Measurements from ENCODE around the gene MPND.
A peak's percentile ranks its signal among the peaks of the same experiment; 100 is the strongest.
"Not testable (repeated sequence)": the region's sequence is repeated elsewhere in the genome, so short reads cannot be mapped to it uniquely, and the experiment has no call there.

Gene MPND

DNA sequence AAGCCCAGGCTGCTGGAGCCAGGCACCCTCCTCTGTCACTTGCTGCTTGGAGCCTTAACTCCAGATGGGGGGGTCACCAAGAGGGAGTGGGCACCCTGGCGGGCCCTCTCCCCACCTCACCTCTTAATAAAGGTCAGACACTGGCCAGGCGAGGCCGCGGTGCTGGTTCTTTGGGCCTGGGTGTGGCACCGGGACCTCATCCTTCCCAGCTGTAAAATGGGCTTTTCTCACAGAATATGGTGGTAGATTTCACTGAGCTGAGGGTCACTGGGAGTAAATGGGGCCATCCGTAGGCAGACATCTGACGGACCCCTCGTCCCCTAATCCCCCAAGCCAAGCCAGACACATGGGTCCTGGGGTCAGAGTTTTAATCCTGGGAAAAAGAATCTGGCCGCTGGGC is 19.7 kb upstream of the MPND start:
- Histone ChIP-seq H3K27me3 (ENCODE audit: insufficient read depth, low read length) (no peaks in the 10 kb centered on the region), H3K9me3 (ENCODE audit: insufficient read depth, low read depth, low read length) (peaks cover 20% of the 10 kb centered on the region), H3K27ac (ENCODE audit: low read length) (no peak overlapping the region), H3K4me3 (ENCODE audit: low read length) (no peak overlapping the region), H3K4me1 (ENCODE audit: insufficient read depth, low read length) (0 out of 2 replicates have a peak, but pooled peaks cover 2% of the 10 kb centered on the region), H3K9ac (ENCODE audit: low read depth, low read length) (no peak overlapping the region), H3K36me3 (ENCODE audit: insufficient read depth, low read depth, low read length) (peaks cover 5% of the 10 kb centered on the region; the same call in 1 of the 2 replicates)

- Histone ChIP-seq H3K9me3 (ENCODE audit: insufficient read depth, low read depth, low read length) (peaks cover 15% of the 10 kb centered on the region), H3K27me3 (ENCODE audit: insufficient read depth, low read length) (no peaks in the 10 kb centered on the region), H3K9ac (ENCODE audit: low read depth, low read length) (no peak overlapping the region), H3K36me3 (ENCODE audit: insufficient read depth, low read depth, low read length) (no peaks in the 10 kb centered on the region), H3K27ac (ENCODE audit: low read length) (no peak overlapping the region), H3K4me3 (ENCODE audit: low read length) (no peak overlapping the region), H3K4me1 (ENCODE audit: insufficient read depth, low read length) (0 out of 2 replicates have a peak, but pooled peaks cover 2% of the 10 kb centered on the region)
Measured at GRCh38 chr19:4324228-4324627, 19.1 kb upstream of the MPND start.

DNA sequence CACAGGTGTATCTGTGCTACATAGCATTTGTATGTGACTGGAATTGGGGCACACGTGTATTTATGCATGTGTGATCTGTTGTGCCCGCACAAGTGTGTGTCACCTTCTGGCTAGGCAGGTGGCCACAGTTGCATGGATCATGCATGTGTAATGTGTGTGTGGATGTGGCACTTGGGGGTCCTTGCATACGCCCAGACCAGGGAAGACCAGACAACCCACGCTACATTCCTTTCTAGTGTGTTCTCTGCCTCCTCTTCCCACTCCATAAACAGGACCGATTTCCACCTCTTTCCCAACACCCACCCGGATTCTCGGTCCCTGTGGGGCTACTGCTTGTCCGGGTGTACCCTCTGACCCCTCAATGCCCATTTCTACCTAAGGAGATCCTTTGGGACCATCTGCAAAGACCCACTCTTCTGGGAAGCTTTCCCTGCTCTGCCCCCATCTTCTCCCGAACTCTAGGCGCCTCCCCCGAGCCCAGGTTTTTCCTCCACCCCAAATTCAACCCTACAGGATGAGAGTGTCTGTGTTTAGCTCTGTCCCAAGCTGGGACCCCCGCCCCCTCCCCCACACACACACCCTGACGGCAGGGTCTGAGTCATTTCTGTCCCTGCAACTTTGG is 17.0 kb upstream of the MPND start:
- Histone ChIP-seq H3K4me1 (ENCODE audit: insufficient read depth, low read length) (0 out of 2 replicates have a peak, but pooled peaks cover 2% of the 10 kb centered on the region), H3K9me3 (ENCODE audit: insufficient read depth, low read depth, low read length) (no peaks in the 10 kb centered on the region), H3K9ac (ENCODE audit: low read depth, low read length) (no peak overlapping the region), H3K27me3 (ENCODE audit: insufficient read depth, low read length) (no peaks in the 10 kb centered on the region), H3K36me3 (ENCODE audit: insufficient read depth, low read depth, low read length) (no peaks in the 10 kb centered on the region), H3K27ac (ENCODE audit: low read length) (no peak overlapping the region), H3K4me3 (ENCODE audit: low read length) (peak overlapping the region; percentile 61; the same call in 1 of the 2 replicates)

DNA sequence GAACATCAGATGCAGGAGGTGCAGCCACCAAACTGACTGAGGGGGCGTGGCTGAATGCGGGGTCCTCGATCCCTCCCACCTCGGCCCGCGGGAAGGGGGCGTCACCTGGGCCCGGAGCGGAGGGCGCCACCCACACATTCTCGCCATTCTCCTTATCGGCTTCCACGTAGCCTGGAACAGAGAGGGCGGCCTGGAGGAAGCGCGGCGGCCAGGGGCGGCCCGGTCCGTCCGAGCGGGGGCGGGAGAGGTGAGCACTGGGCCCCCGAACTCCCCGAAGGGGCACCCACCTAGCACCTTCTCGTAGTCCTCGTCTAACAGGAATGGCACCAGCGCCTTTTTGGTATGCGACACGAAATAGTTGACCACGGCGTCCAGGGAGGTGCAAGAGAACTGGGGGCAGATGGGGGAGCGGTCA is 16.5 kb upstream of the MPND start:
- Histone ChIP-seq H3K4me3 (ENCODE audit: low read length) (peak overlapping the region; percentile 61), H3K36me3 (ENCODE audit: insufficient read depth, low read depth, low read length) (no peaks in the 10 kb centered on the region), H3K27ac (ENCODE audit: low read length) (no peak overlapping the region), H3K9me3 (ENCODE audit: insufficient read depth, low read depth, low read length) (no peaks in the 10 kb centered on the region), H3K27me3 (ENCODE audit: insufficient read depth, low read length) (no peaks in the 10 kb centered on the region), H3K9ac (ENCODE audit: low read depth, low read length) (peak overlapping the region; percentile 55; the same call in 1 of the 2 replicates), H3K4me1 (ENCODE audit: insufficient read depth, low read length) (0 out of 2 replicates have a peak, but pooled peaks cover 2% of the 10 kb centered on the region)

DNA sequence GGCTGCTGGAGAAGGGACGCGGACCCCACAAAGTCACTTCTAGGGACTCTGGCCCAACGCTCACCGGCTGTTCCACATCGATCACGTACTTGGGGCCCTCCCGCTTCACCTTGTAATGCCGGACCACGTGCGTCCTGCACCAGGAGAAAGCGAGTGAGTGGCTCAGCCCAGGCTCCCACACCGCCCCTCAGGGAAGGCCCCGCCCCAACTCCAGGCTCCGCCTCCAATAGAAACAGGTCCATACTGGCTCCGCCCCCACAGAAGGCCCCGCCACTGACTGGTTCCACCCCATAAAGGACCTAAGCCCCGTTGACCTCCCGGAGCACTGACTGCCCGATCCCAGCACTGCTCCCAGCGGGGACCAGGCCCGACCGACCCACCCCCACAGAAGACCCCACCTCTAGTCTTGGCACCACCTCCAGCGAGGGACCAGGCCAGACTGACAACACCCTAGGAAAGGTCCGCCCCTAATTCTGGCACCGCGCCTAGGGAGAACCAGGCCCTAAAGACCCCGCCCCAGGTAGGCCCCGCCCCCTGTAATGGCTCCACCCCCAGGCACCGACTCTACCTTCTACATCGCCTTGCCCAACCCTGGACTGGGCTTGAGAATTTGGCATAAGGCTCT is 16.0 kb upstream of the MPND start:
- peak overlapping the region; percentile 61 for H3K4me3 ChIP-seq (ENCODE audit: low read length)
- no peak overlapping the region for H3K27ac ChIP-seq (ENCODE audit: low read length)
- H3K9me3 ChIP-seq (ENCODE audit: insufficient read depth, low read depth, low read length) = no peaks in the 10 kb centered on the region

DNA sequence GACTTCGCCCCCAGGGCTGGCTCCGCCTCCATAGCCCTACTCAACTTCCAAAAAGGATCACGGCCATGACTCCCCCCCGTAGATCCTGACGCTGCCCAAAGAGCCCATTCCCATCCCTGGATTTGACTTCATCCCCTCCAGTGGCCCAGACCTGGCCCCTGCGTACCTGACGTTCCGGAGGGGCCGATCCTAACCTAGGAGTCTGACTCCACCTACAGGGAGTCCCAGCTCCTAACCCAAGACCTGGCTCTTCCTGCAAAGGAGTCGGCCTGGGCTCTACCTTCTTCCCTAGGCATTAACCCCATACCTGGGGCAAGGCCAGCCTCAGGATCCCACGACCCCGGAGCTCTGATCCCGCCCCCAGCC is 15.5 kb upstream of the MPND start:
- Histone ChIP-seq H3K36me3 (ENCODE audit: insufficient read depth, low read depth, low read length) (no peaks in the 10 kb centered on the region), H3K27me3 (ENCODE audit: insufficient read depth, low read length) (no peaks in the 10 kb centered on the region), H3K27ac (ENCODE audit: low read length) (no peak overlapping the region), H3K4me1 (ENCODE audit: insufficient read depth, low read length) (0 out of 2 replicates have a peak, but pooled peaks cover 2% of the 10 kb centered on the region), H3K9me3 (ENCODE audit: insufficient read depth, low read depth, low read length) (no peaks in the 10 kb centered on the region), H3K9ac (ENCODE audit: low read depth, low read length) (no peak overlapping the region), H3K4me3 (ENCODE audit: low read length) (peak overlapping the region; percentile 58)

More for the DNA sequence above, 16.0 kb upstream of the MPND start:
- peak overlapping the region; percentile 55; the same call in 1 of the 2 replicates for H3K9ac ChIP-seq (ENCODE audit: low read depth, low read length)
- no peaks in the 10 kb centered on the region for H3K36me3 ChIP-seq (ENCODE audit: insufficient read depth, low read depth, low read length)
- H3K4me1 ChIP-seq (ENCODE audit: insufficient read depth, low read length) = 0 out of 2 replicates have a peak, but pooled peaks cover 2% of the 10 kb centered on the region
- no peaks in the 10 kb centered on the region for H3K27me3 ChIP-seq (ENCODE audit: insufficient read depth, low read length)

DNA sequence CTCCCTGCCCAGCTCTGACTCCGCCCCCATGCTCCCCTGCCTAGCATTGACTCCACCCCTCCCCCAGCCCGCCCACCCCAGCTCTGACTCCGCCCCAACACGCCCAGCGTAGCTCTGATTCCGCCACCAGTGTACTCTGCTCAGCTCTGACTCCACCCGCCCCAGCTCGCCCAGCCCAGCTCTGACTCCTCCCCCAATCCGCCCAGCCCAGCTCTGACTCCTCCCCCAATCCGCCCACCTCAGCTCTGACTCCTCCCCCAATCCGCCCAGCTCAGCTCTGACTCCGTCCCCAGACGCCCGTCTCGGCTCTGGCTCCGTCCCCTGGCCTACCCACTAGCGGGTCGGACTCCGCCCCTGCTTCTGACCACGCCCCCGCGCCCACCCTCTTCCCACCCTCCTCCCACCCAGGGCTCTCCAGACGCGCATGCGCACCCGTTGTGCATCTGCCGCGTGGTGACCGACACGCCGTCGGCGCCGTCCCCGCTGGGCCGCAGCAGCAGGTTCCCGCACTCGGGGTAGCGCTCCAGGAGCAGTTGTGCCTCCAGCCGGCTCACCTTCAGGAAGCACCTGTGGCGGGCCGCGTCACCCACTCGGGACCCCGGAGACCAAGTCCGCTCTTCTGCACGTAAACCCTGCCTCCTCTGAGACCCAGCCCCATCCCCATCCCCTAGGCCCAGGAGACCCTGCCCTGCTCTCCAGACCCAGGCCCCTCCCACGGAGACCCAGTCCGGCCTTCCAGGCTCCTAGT is 14.9 kb upstream of the MPND start:
- Histone ChIP-seq H3K27me3 (ENCODE audit: insufficient read depth, low read length) (no peaks in the 10 kb centered on the region), H3K27ac (ENCODE audit: low read length) (no peak overlapping the region), H3K4me3 (ENCODE audit: low read length) (peak overlapping the region; percentile 87), H3K9me3 (ENCODE audit: insufficient read depth, low read depth, low read length) (no peaks in the 10 kb centered on the region), H3K9ac (ENCODE audit: low read depth, low read length) (peak overlapping the region; percentile 72; the same call in 1 of the 2 replicates), H3K4me1 (ENCODE audit: insufficient read depth, low read length) (0 out of 2 replicates have a peak, but pooled peaks cover 2% of the 10 kb centered on the region), H3K36me3 (ENCODE audit: insufficient read depth, low read depth, low read length) (no peaks in the 10 kb centered on the region)

GRCh38 chr19:4328991-4329681 is 14.2 kb upstream of the MPND start:
- Histone ChIP-seq H3K4me3 (ENCODE audit: low read length) (peak overlapping the region; percentile 87), H3K9ac (ENCODE audit: low read depth, low read length) (peak overlapping the region; percentile 72; the same call in 1 of the 2 replicates)
- not testable (repeated sequence) for H3K4me1 ChIP-seq (ENCODE audit: insufficient read depth, low read length); H3K27ac ChIP-seq (ENCODE audit: low read length); H3K9me3 ChIP-seq (ENCODE audit: insufficient read depth, low read depth, low read length); H3K36me3 ChIP-seq (ENCODE audit: insufficient read depth, low read depth, low read length); H3K27me3 ChIP-seq (ENCODE audit: insufficient read depth, low read length)

DNA sequence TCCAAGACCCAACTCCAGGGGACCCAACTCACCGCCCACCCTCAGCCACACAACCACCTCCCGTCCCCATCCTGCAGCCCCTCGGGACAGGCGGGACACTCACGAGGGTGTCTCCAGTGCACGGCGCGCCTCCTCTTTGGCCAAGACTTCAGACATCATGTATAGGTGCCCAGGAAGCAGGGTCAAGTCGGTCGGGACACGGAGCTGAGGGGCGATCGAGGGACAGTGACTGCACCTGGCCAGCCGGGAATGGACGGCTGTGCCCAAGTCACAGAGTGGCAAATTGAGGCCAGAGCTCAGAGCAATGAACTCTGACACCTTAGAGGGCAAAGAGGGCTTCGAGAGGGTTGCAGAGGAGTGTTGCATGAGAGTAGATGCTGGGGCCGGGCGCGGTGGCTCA is 13.5 kb upstream of the MPND start:
- Histone ChIP-seq H3K9me3 (ENCODE audit: insufficient read depth, low read depth, low read length) (no peaks in the 10 kb centered on the region), H3K27ac (ENCODE audit: low read length) (no peak overlapping the region), H3K4me1 (ENCODE audit: insufficient read depth, low read length) (0 out of 2 replicates have a peak, but pooled peaks cover 2% of the 10 kb centered on the region), H3K9ac (ENCODE audit: low read depth, low read length) (no peak overlapping the region), H3K4me3 (ENCODE audit: low read length) (no peak overlapping the region), H3K36me3 (ENCODE audit: insufficient read depth, low read depth, low read length) (no peaks in the 10 kb centered on the region), H3K27me3 (ENCODE audit: insufficient read depth, low read length) (no peaks in the 10 kb centered on the region)

GRCh38 chr19:4334929-4335570 is 8.3 kb upstream of the MPND start:
- Histone ChIP-seq H3K4me1 (ENCODE audit: insufficient read depth, low read length) (no peaks in the 10 kb centered on the region), H3K27me3 (ENCODE audit: insufficient read depth, low read length) (no peaks in the 10 kb centered on the region)

DNA sequence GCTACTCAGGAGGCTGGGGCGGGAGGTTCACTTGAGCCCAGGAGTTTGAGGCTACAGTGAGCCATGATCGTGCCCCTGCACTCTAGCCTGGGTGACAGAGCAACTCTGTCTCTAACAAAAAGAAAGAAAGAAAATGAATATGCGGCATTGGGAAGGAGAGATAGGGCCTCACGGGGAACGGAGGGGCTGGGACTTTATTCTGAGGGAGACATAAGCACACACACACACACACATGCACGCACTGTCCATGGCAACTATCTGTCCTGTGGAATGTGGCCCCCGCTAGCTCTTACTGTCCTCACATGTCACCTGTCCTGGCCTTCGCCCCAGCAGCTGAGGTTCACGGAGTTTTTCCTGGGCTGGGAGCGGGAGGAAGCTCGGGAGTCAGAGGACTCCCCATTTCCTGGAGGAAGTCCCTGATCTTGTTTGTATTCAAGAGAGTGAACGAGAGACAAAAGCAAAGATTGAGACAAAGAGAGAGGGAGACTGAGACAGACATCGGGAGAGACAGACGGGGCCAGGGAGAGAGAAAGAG is 5.4 kb upstream of the MPND start:
- no peak overlapping the region for H3K27ac ChIP-seq (ENCODE audit: low read length)
- H3K4me3 ChIP-seq (ENCODE audit: low read length) = peak overlapping the region; percentile 62
- H3K27me3 ChIP-seq (ENCODE audit: insufficient read depth, low read length) = no peaks in the 10 kb centered on the region
- H3K4me1 ChIP-seq (ENCODE audit: insufficient read depth, low read length) = no peaks in the 10 kb centered on the region
- no peaks in the 10 kb centered on the region for H3K36me3 ChIP-seq (ENCODE audit: insufficient read depth, low read depth, low read length)
- H3K9ac ChIP-seq (ENCODE audit: low read depth, low read length) = no peak overlapping the region
- no peaks in the 10 kb centered on the region for H3K9me3 ChIP-seq (ENCODE audit: insufficient read depth, low read depth, low read length)

More at GRCh38 chr19:4334929-4335570, 8.3 kb upstream of the MPND start:
- Histone ChIP-seq H3K4me3 (ENCODE audit: low read length) (no peak overlapping the region), H3K36me3 (ENCODE audit: insufficient read depth, low read depth, low read length) (no peaks in the 10 kb centered on the region), H3K27ac (ENCODE audit: low read length) (no peak overlapping the region), H3K9me3 (ENCODE audit: insufficient read depth, low read depth, low read length) (no peaks in the 10 kb centered on the region), H3K9ac (ENCODE audit: low read depth, low read length) (no peak overlapping the region)

Data from iPS-20b (cell line).